Neuronal stem cell (in vitro differentiated cells): Measurements from ENCODE around the gene DNAH9.

ENCODE experiments used
- DNase-seq: peaks from one replicate; pipeline ENCODE4 v3.0.0-alpha.2; 2013; ENCODE audit warnings: low spot score
- H2AFZ ChIP-seq: one replicate; pipeline ENCODE4 v1.6.1; 2013; ENCODE audit warnings: mild to moderate bottlenecking, low read length, inconsistent platforms
- H2AK5ac ChIP-seq: 2 replicates; pipeline ENCODE4 v1.6.1; 2013; ENCODE audit warnings: low read depth, mild to moderate bottlenecking, inconsistent platforms, low read length, moderate library complexity, mixed read lengths
- H2BK120ac ChIP-seq: 2 replicates; pipeline ENCODE4 v1.6.1; 2013; ENCODE audit warnings: low read depth, mild to moderate bottlenecking, inconsistent platforms, low read length, moderate library complexity, mixed read lengths
- H2BK12ac ChIP-seq: one replicate; pipeline ENCODE4 v1.6.1; 2013; ENCODE audit warnings: low read length, inconsistent platforms
- H2BK15ac ChIP-seq: 2 replicates; pipeline ENCODE4 v1.6.1; 2013; ENCODE audit warnings: mild to moderate bottlenecking, low read length, inconsistent platforms, mixed read lengths
- H2BK5ac ChIP-seq: one replicate; pipeline ENCODE4 v1.6.1; 2013; ENCODE audit warnings: inconsistent platforms, mild to moderate bottlenecking, low read length, moderate library complexity
- H3K14ac ChIP-seq: one replicate; pipeline ENCODE4 v1.6.1; 2013; ENCODE audit warnings: low read length, inconsistent platforms
- H3K18ac ChIP-seq: 2 replicates; pipeline ENCODE4 v1.6.1; 2013; ENCODE audit warnings: low read length, inconsistent platforms
- H3K23ac ChIP-seq: 2 replicates; pipeline ENCODE4 v1.6.1; 2013; ENCODE audit warnings: low read depth, mild to moderate bottlenecking, mixed read lengths, low read length, inconsistent platforms; ENCODE audit not compliant: poor library complexity
- H3K27ac ChIP-seq: replicated peaks from 3 replicates; pipeline ENCODE4 v1.5.1; 2013; ENCODE audit warnings: low read length, inconsistent platforms
- H3K27me3 ChIP-seq, 3 experiments: 2 replicates each; pipeline ENCODE4 v1.6.1; 2013; ENCODE audit warnings: low read length in 3 of 3, mild to moderate bottlenecking in 2 of 3, inconsistent platforms in 1 of 3, low read depth in 1 of 3, mixed read lengths in 1 of 3, moderate library complexity in 1 of 3; ENCODE audit not compliant: control insufficient read depth in 3 of 3, insufficient read depth in 3 of 3
- H3K36me3 ChIP-seq, 2 donors: replicated peaks in 1 of 2; 2 replicates each; pipeline ENCODE4 v1.6.1; 2013; ENCODE audit warnings: low read length in 2 of 2; ENCODE audit not compliant: control insufficient read depth in 2 of 2, insufficient read depth in 2 of 2
- H3K4ac ChIP-seq: 2 replicates; pipeline ENCODE4 v1.6.1; 2013; ENCODE audit warnings: inconsistent platforms, mild to moderate bottlenecking, low read length, moderate library complexity
- H3K4me1 ChIP-seq, 2 donors: 1 replicate in 1 of 2; 2 replicates in 1 of 2; pipeline ENCODE4 v1.6.1; 2013; ENCODE audit warnings: low read length in 2 of 2, low read depth in 1 of 2; ENCODE audit not compliant: control insufficient read depth in 2 of 2, insufficient read depth in 1 of 2
- H3K4me2 ChIP-seq: one replicate; pipeline ENCODE4 v1.6.1; 2013; ENCODE audit warnings: mild to moderate bottlenecking, low read length, inconsistent platforms; ENCODE audit not compliant: insufficient read depth, poor library complexity, severe bottlenecking
- H3K4me3 ChIP-seq, 2 donors: 2 replicates each; pipeline ENCODE4 v1.5.1; 2013; ENCODE audit warnings: low read length in 2 of 2, mild to moderate bottlenecking in 2 of 2, inconsistent platforms in 1 of 2, moderate library complexity in 1 of 2
- H3K79me1 ChIP-seq: one replicate; pipeline ENCODE4 v1.6.1; 2013; ENCODE audit warnings: low read depth, mild to moderate bottlenecking, inconsistent platforms, low read length, moderate library complexity
- H3K9ac ChIP-seq: one replicate; pipeline ENCODE4 v1.6.1; 2013; ENCODE audit warnings: mild to moderate bottlenecking, low read depth, low read length, inconsistent platforms; ENCODE audit not compliant: poor library complexity
- H3K9me3 ChIP-seq, 2 donors: replicated peaks in 1 of 2; 2 replicates each; pipeline versions ENCODE3 to v1.6.1; 2013; ENCODE audit warnings: low read length in 2 of 2, mild to moderate bottlenecking in 2 of 2, inconsistent platforms in 1 of 2, low read depth in 1 of 2, mixed read lengths in 1 of 2, moderate library complexity in 1 of 2; ENCODE audit not compliant: control insufficient read depth in 2 of 2, insufficient read depth in 1 of 2
- H4K8ac ChIP-seq: one replicate; pipeline ENCODE4 v1.6.1; 2013; ENCODE audit warnings: low read depth, mild to moderate bottlenecking, inconsistent platforms, low read length, moderate library complexity
- H4K91ac ChIP-seq: one replicate; pipeline ENCODE4 v1.6.1; 2013; ENCODE audit warnings: low read length, low read depth, mild to moderate bottlenecking, inconsistent platforms; ENCODE audit not compliant: poor library complexity
- WGBS, 2 donors: extraction: QIAGEN DNeasy Blood & Tissue Kit; methylation state at CpG; one replicate each; pipeline ENCODE4 v1.1.7; 2013; ENCODE audit warnings: missing lambda C conversion rate in 2 of 2, mixed read lengths in 1 of 2; ENCODE audit not compliant: insufficient read length in 2 of 2, insufficient replicate concordance in 1 of 2; ENCODE audit errors: extremely low coverage in 2 of 2; 5-methylcytosine and 5-hydroxymethylcytosine counted together

Gene DNAH9

DNA sequence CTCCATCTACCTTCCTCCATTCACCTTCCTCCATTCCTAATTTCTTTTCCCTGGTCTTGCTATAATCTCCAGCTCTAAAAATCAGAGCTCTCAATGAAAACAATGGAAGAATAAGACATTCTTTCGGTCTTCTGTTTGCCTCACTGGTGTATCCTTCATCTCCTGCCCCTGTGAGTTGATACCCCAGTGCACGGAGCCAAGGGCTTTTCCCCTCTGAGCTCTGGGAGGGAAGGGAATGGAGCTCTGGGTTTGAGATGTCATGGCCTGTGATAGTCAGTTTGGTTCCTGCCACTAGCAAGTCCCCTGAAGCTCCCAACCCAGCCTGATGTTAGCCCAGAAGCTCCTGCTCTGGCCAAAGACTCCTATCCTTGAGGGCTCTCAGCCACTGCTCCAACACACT is 36.6 kb upstream of the DNAH9 start:
- no peak overlapping the region for H3K23ac ChIP-seq
- H2BK120ac ChIP-seq = no peak overlapping the region
- no peaks in the 10 kb centered on the region for H3K9me3 ChIP-seq
- no CpG with 5 or more reads among the region's 2 CpGs for WGBS, 2 donors
- no peak overlapping the region for H4K8ac ChIP-seq
- no peak for DNase-seq
- no peak overlapping the region for H2AK5ac ChIP-seq
- no peak overlapping the region for H3K4ac ChIP-seq
- no peak overlapping the region for H2BK12ac ChIP-seq
- no peaks in the 10 kb centered on the region for H3K27me3 ChIP-seq
- no peak overlapping the region for H3K18ac ChIP-seq
- no peak overlapping the region for H3K4me2 ChIP-seq
- H3K9ac ChIP-seq = no peak overlapping the region
- no peak overlapping the region for H4K91ac ChIP-seq
- no peaks in the 10 kb centered on the region for H3K79me1 ChIP-seq
- no peak overlapping the region for H2BK15ac ChIP-seq
- H2BK5ac ChIP-seq = no peak overlapping the region
- no peak overlapping the region for H3K27ac ChIP-seq
- H3K4me1 ChIP-seq = peaks cover 0 to 10% of the 10 kb centered on the region in 2 donors
- H3K36me3 ChIP-seq = no peaks in the 10 kb centered on the region
- H3K14ac ChIP-seq = no peak overlapping the region
- no peak overlapping the region for H2AFZ ChIP-seq
- H3K4me3 ChIP-seq = no peak overlapping the region

GRCh38 chr17:11564589-11565380 is 33.5 kb upstream of the DNAH9 start:
- Histone ChIP-seq H3K79me1 (no peaks in the 10 kb centered on the region), H2BK5ac (no peak overlapping the region), H4K8ac (no peak overlapping the region), H3K4me3 (no peak overlapping the region), H2BK12ac (no peak overlapping the region), H3K23ac (no peak overlapping the region), H3K14ac (no peak overlapping the region), H3K18ac (no peak overlapping the region), H3K9me3 (no peaks in the 10 kb centered on the region), H2AK5ac (no peak overlapping the region), H3K27ac (no peak overlapping the region), H2BK15ac (no peak overlapping the region), H2BK120ac (no peak overlapping the region), H3K4me1 (no peaks in the 10 kb centered on the region), H3K36me3 (no peaks in the 10 kb centered on the region), H2AFZ (no peak overlapping the region), H3K9ac (no peak overlapping the region), H3K4me2 (no peak overlapping the region), H3K4ac (no peak overlapping the region), H4K91ac (no peak overlapping the region), H3K27me3 (no peaks in the 10 kb centered on the region)
- no peak for DNase-seq
- no CpG with 5 or more reads among the region's 3 CpGs for WGBS, 2 donors

GRCh38 chr17:11565591-11565990 is 32.7 kb upstream of the DNAH9 start:
- no peak overlapping the region for H3K27ac ChIP-seq
- H2AK5ac ChIP-seq = no peak overlapping the region
- H3K4me3 ChIP-seq = no peak overlapping the region

GRCh38 chr17:11578998-11579397 is 19.3 kb upstream of the DNAH9 start:
- no peaks in the 10 kb centered on the region for H3K9me3 ChIP-seq
- H2BK15ac ChIP-seq = no peak overlapping the region
- no peak overlapping the region for H3K18ac ChIP-seq
- no peak overlapping the region for H3K4me3 ChIP-seq
- no peak overlapping the region for H2AFZ ChIP-seq
- no peak overlapping the region for H2BK5ac ChIP-seq
- no peaks in the 10 kb centered on the region for H3K4me1 ChIP-seq
- H4K8ac ChIP-seq = no peak overlapping the region
- H3K36me3 ChIP-seq = no peaks in the 10 kb centered on the region
- H2BK120ac ChIP-seq = no peak overlapping the region
- H3K14ac ChIP-seq = no peak overlapping the region
- H2BK12ac ChIP-seq = no peak overlapping the region
- H4K91ac ChIP-seq = no peak overlapping the region
- no peak overlapping the region for H3K4me2 ChIP-seq
- DNase-seq = no peak
- H3K79me1 ChIP-seq = no peaks in the 10 kb centered on the region
- no CpG with 5 or more reads among the region's 3 CpGs for WGBS, 2 donors
- no peak overlapping the region for H3K23ac ChIP-seq
- H3K27ac ChIP-seq = no peak overlapping the region
- H2AK5ac ChIP-seq = no peak overlapping the region
- H3K27me3 ChIP-seq = no peaks in the 10 kb centered on the region
- H3K9ac ChIP-seq = no peak overlapping the region
- H3K4ac ChIP-seq = no peak overlapping the region

More at GRCh38 chr17:11565591-11565990, 32.7 kb upstream of the DNAH9 start:
- Histone ChIP-seq H3K18ac (no peak overlapping the region), H3K14ac (no peak overlapping the region), H2BK5ac (no peak overlapping the region), H3K27me3 (no peaks in the 10 kb centered on the region), H3K36me3 (no peaks in the 10 kb centered on the region), H2BK12ac (no peak overlapping the region), H3K9ac (no peak overlapping the region), H3K4me1 (no peaks in the 10 kb centered on the region), H3K9me3 (no peaks in the 10 kb centered on the region), H3K4me2 (no peak overlapping the region), H3K23ac (no peak overlapping the region), H2BK15ac (no peak overlapping the region), H3K4ac (no peak overlapping the region), H4K8ac (no peak overlapping the region), H2AFZ (no peak overlapping the region), H3K79me1 (no peaks in the 10 kb centered on the region), H2BK120ac (no peak overlapping the region), H4K91ac (no peak overlapping the region)
- no peak for DNase-seq
- WGBS, 2 donors = no CpG with 5 or more reads among the region's 4 CpGs
